H9 (cell line): ENCODE measurements around the gene SSR2. TPM values are rescaled to one million over a fixed set of nuclear protein-coding genes. Genes with fewer than 3 reads are reported as not detected.

Experiments used
- DNase-seq: peaks from one replicate; pipeline ENCODE4 v3.0.0-alpha.2; 2017
- H2AFZ ChIP-seq: one replicate; pipeline ENCODE4 v1.6.1; 2013; ENCODE audit warnings: mild to moderate bottlenecking, low read length, control low read depth, moderate library complexity
- H2AK5ac ChIP-seq: 2 replicates; pipeline ENCODE4 v1.6.1; 2013; ENCODE audit warnings: low read length, control low read depth, mixed read lengths; ENCODE audit not compliant: insufficient read length
- H2BK120ac ChIP-seq: one replicate; pipeline ENCODE4 v1.6.1; 2013; ENCODE audit warnings: low read depth, mild to moderate bottlenecking, low read length, control low read depth, inconsistent platforms; ENCODE audit not compliant: poor library complexity, severe bottlenecking
- H2BK12ac ChIP-seq: 2 replicates; pipeline ENCODE4 v1.6.1; 2013; ENCODE audit warnings: low read length, control low read depth, mixed read lengths, low read depth; ENCODE audit not compliant: insufficient read length
- H2BK15ac ChIP-seq: 2 replicates; pipeline ENCODE4 v1.6.1; 2013; ENCODE audit warnings: low read depth, low read length, control low read depth
- H2BK20ac ChIP-seq: one replicate; pipeline ENCODE4 v1.6.1; 2013; ENCODE audit warnings: low read depth, mild to moderate bottlenecking, low read length, control low read depth, inconsistent platforms; ENCODE audit not compliant: poor library complexity, severe bottlenecking
- H2BK5ac ChIP-seq: 2 replicates; pipeline ENCODE4 v1.6.1; 2013; ENCODE audit warnings: low read length, control low read depth, mixed read lengths; ENCODE audit not compliant: insufficient read length
- H3K14ac ChIP-seq: 2 replicates; pipeline ENCODE4 v1.6.1; 2013; ENCODE audit warnings: low read length, control low read depth; ENCODE audit not compliant: insufficient read depth
- H3K18ac ChIP-seq: 2 replicates; pipeline ENCODE4 v1.6.1; 2013; ENCODE audit warnings: low read depth, mild to moderate bottlenecking, mixed read lengths, low read length, control low read depth; ENCODE audit not compliant: insufficient read length
- H3K23ac ChIP-seq: 2 replicates; pipeline ENCODE4 v1.6.1; 2013; ENCODE audit warnings: low read length, control low read depth, mixed read lengths, low read depth; ENCODE audit not compliant: insufficient read length
- H3K23me2 ChIP-seq: 2 replicates; pipeline ENCODE4 v1.6.1; 2013; ENCODE audit warnings: low read depth, mild to moderate bottlenecking, mixed read lengths, low read length, control low read depth; ENCODE audit not compliant: insufficient read length, poor library complexity, severe bottlenecking
- H3K27ac ChIP-seq: 2 replicates; pipeline ENCODE4 v1.5.1; 2013; ENCODE audit warnings: low read length, control low read depth, mixed read lengths, low read depth; ENCODE audit not compliant: insufficient read length
- H3K27me3 ChIP-seq: 2 replicates; pipeline ENCODE4 v1.6.1; 2013; ENCODE audit warnings: low read length, control low read depth, inconsistent platforms; ENCODE audit not compliant: insufficient read depth
- H3K4ac ChIP-seq: 2 replicates; pipeline ENCODE4 v1.6.1; 2013; ENCODE audit warnings: low read depth, mild to moderate bottlenecking, control low read depth, inconsistent platforms, low read length, moderate library complexity
- H3K4me1 ChIP-seq: 2 replicates; pipeline ENCODE4 v1.6.1; 2013; ENCODE audit warnings: low read length, control low read depth, inconsistent platforms; ENCODE audit not compliant: insufficient read depth
- H3K4me2 ChIP-seq: 2 replicates; pipeline ENCODE4 v1.6.1; 2013; ENCODE audit warnings: low read length, control low read depth, mixed read lengths; ENCODE audit not compliant: insufficient read length, insufficient read depth
- H3K56ac ChIP-seq: 2 replicates; pipeline ENCODE4 v1.6.1; 2013; ENCODE audit warnings: low read depth, mild to moderate bottlenecking, mixed read lengths, low read length, control low read depth; ENCODE audit not compliant: insufficient read length
- H3K79me1 ChIP-seq: 2 replicates; pipeline ENCODE4 v1.6.1; 2013; ENCODE audit warnings: low read depth, mild to moderate bottlenecking, moderate library complexity, low read length, control low read depth, inconsistent platforms; ENCODE audit not compliant: insufficient read depth, poor library complexity, severe bottlenecking
- H3K79me2 ChIP-seq: 2 replicates; pipeline ENCODE4 v1.6.1; 2013; ENCODE audit warnings: low read length, control low read depth, inconsistent platforms; ENCODE audit not compliant: insufficient read depth
- H3K9ac ChIP-seq: 2 replicates; pipeline ENCODE4 v1.6.1; 2013; ENCODE audit warnings: low read length, control low read depth, mixed read lengths; ENCODE audit not compliant: insufficient read length; ENCODE audit errors: extremely low read depth
- H3K9me3 ChIP-seq: one replicate; pipeline ENCODE4 v1.6.1; 2013; ENCODE audit warnings: low read depth, low read length, inconsistent platforms; ENCODE audit not compliant: control insufficient read depth
- H3T11ph ChIP-seq: one replicate; pipeline ENCODE4 v1.6.1; 2013; ENCODE audit warnings: mild to moderate bottlenecking, low read length, control low read depth, inconsistent platforms
- H4K20me1 ChIP-seq: one replicate; pipeline ENCODE4 v1.6.1; 2013; ENCODE audit not compliant: control insufficient read depth, insufficient read length, insufficient read depth
- H4K5ac ChIP-seq: 2 replicates; pipeline ENCODE4 v1.6.1; 2013; ENCODE audit warnings: low read depth, mild to moderate bottlenecking, mixed read lengths, low read length, control low read depth; ENCODE audit not compliant: insufficient read length
- H4K8ac ChIP-seq: replicated peaks from 2 replicates; pipeline ENCODE4 v1.6.1; 2013; ENCODE audit warnings: low read length, control low read depth, mixed read lengths, low read depth; ENCODE audit not compliant: insufficient read length
- H4K91ac ChIP-seq: 2 replicates; pipeline ENCODE4 v1.6.1; 2013; ENCODE audit warnings: low read depth, mild to moderate bottlenecking, moderate library complexity, mixed read lengths, low read length, control low read depth; ENCODE audit not compliant: insufficient read length
- H3K27ac Mint-ChIP-seq, 3 experiments: 2 replicates in 2 of 3; 3 replicates in 1 of 3; pipeline ENCODE4 v1.8.0; 2020 to 2021; ENCODE audit warnings: mixed read lengths in 3 of 3, mild to moderate bottlenecking in 1 of 3, moderate library complexity in 1 of 3
- H3K27me3 Mint-ChIP-seq: 2 replicates; pipeline ENCODE4 v1.8.0; 2021; ENCODE audit warnings: low read depth, mild to moderate bottlenecking, moderate library complexity, mixed read lengths
- H3K36me3 Mint-ChIP-seq, 3 experiments: 2 replicates in 2 of 3; 3 replicates in 1 of 3; pipeline ENCODE4 v1.8.0; 2020 to 2021; ENCODE audit warnings: low read depth in 3 of 3, mixed read lengths in 3 of 3; ENCODE audit not compliant: insufficient read depth in 1 of 3
- H3K4me1 Mint-ChIP-seq, 2 experiments: 2 replicates each; pipeline ENCODE4 v1.8.0; 2020; ENCODE audit warnings: mixed read lengths in 2 of 2
- H3K4me3 Mint-ChIP-seq, 2 experiments: 2 replicates in 1 of 2; 3 replicates in 1 of 2; pipeline ENCODE4 v1.8.0; 2020 to 2021; ENCODE audit warnings: mild to moderate bottlenecking in 2 of 2, mixed read lengths in 2 of 2, moderate library complexity in 1 of 2
- H3K9me3 Mint-ChIP-seq, 2 experiments: 2 replicates in 1 of 2; 3 replicates in 1 of 2; pipeline ENCODE4 v1.8.0; 2020; ENCODE audit warnings: mild to moderate bottlenecking in 2 of 2, mixed read lengths in 2 of 2, moderate library complexity in 1 of 2
- WGBS: extraction: QIAGEN DNeasy Blood & Tissue Kit; methylation state at CpG from one replicate; pipeline ENCODE4 v1.1.7; 2013; ENCODE audit warnings: missing lambda C conversion rate, low lambda C conversion rate, mixed read lengths; ENCODE audit not compliant: insufficient read length; ENCODE audit errors: extremely low coverage; 5-methylcytosine and 5-hydroxymethylcytosine counted together
- total RNA-seq: library from RNA; stranded (reverse); gene quantifications from 2 replicates; pipeline ENCODE4 v1.2.1, GENCODE V29; 2021
- TF ChIP-seq, protein P1 (sequence below): fragments of 200-600 bp; sonication (generic); conservative IDR thresholded peaks from 3 replicates; pipeline ENCODE4 v1.8.0; 2021; ENCODE audit warnings: antibody characterized with exemption, mild to moderate bottlenecking

The SSR2 gene
- total RNA-seq, 1 experiment from 2014 or later = 170 TPM

DNA sequence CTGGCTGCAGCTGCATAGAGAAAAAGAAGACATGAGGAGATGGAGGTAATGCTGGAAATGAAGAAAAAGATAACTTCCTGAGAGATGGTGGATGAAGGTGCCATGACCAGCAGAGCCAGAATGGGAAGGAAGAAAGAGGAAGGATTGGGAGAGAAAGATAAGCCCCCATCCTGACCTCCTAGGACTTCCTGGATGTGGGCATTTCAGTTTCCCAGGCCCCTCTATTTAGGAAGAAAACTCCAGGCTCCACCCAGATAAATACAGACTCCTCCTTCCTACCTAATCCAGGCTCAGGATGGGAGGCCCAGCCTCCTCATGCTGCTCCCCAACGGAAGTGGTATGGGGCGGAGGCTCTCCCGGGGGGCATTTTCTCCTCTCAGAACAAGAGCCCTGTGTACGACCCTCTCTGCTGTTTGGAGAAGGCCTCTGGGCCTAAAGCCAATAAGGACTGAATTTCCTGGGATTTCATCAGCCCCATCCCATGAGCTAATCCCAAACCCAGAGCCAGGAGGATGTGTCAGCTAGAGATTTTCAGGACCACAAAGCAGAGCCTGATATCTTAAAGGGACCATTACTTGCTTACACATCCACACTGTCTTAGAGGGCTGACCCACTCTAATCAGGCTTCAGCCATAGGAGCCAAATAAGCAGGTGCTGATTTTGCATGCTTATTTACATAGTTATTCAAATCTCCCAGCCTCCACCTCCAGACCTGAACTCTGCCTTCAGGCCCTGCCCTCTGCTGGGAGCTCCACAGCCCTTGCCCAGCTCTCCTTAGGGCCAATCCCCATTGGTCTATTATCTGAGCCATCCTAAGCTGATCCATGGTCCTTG, 37.3 kb downstream of the SSR2 start:
- no peak overlapping the region for H3K9ac ChIP-seq
- H3K36me3 Mint-ChIP-seq = peaks cover 0 to 2% (median 0%) of the 10 kb centered on the region in 3 experiments; a peak in 1 of 7 replicates
- no peak overlapping the region for H2BK120ac ChIP-seq
- H3K4me1 Mint-ChIP-seq = peaks cover 69 to 78% of the 10 kb centered on the region in 2 experiments
- peaks cover 3% of the 10 kb centered on the region; the same call in 1 of the 2 replicates for H3K4me1 ChIP-seq
- H2AK5ac ChIP-seq = no peak overlapping the region
- H4K8ac ChIP-seq = no peak overlapping the region
- no peaks in the 10 kb centered on the region for H3K27me3 Mint-ChIP-seq
- H3K14ac ChIP-seq = peak overlapping the region; percentile 46
- no peak overlapping the region for H2BK15ac ChIP-seq
- no peak overlapping the region for H3K4ac ChIP-seq
- H3K27ac ChIP-seq = no peak overlapping the region
- peak; percentile 73 for DNase-seq
- no peaks in the 10 kb centered on the region for H4K20me1 ChIP-seq
- no peaks in the 10 kb centered on the region for H3K9me3 ChIP-seq
- H3K79me2 ChIP-seq = no peaks in the 10 kb centered on the region
- H3K23me2 ChIP-seq = peaks cover 6% of the 10 kb centered on the region
- no peak overlapping the region for H3K18ac ChIP-seq
- no CpG with 5 or more reads among the region's 4 CpGs for WGBS
- H4K5ac ChIP-seq = no peak overlapping the region
- no peaks in the 10 kb centered on the region for H3K79me1 ChIP-seq
- no peaks in the 10 kb centered on the region for H3K27me3 ChIP-seq
- H4K91ac ChIP-seq = no peak overlapping the region
- H3K23ac ChIP-seq = no peak overlapping the region
- H2BK12ac ChIP-seq = no peak overlapping the region
- H3K9me3 Mint-ChIP-seq = no peaks in the 10 kb centered on the region
- peak overlapping the region; percentile 19 for H3K4me2 ChIP-seq
- peak overlapping the region; percentile 30 to 38; a peak in 3 of 5 replicates for H3K4me3 Mint-ChIP-seq
- no peak overlapping the region for H3T11ph ChIP-seq
- peak overlapping the region; percentile 85 to 96 (median 92) for H3K27ac Mint-ChIP-seq
- H3K56ac ChIP-seq = no peak overlapping the region
- no peak overlapping the region for H2AFZ ChIP-seq
- no peak overlapping the region for H2BK5ac ChIP-seq
- TF ChIP-seq, protein P1, sequence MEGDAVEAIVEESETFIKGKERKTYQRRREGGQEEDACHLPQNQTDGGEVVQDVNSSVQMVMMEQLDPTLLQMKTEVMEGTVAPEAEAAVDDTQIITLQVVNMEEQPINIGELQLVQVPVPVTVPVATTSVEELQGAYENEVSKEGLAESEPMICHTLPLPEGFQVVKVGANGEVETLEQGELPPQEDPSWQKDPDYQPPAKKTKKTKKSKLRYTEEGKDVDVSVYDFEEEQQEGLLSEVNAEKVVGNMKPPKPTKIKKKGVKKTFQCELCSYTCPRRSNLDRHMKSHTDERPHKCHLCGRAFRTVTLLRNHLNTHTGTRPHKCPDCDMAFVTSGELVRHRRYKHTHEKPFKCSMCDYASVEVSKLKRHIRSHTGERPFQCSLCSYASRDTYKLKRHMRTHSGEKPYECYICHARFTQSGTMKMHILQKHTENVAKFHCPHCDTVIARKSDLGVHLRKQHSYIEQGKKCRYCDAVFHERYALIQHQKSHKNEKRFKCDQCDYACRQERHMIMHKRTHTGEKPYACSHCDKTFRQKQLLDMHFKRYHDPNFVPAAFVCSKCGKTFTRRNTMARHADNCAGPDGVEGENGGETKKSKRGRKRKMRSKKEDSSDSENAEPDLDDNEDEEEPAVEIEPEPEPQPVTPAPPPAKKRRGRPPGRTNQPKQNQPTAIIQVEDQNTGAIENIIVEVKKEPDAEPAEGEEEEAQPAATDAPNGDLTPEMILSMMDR = 0 out of 3 replicates have a peak, but pooled peaks have one; percentile 24
- no peak overlapping the region for H2BK20ac ChIP-seq
